Measurements from ENCODE around the gene COA1.

GRCh38 chr7:43647673-43648472, 81.5 kb downstream of the COA1 start:
- no peak for TF ChIP-seq CTCF (IDR thresholded peaks at IDR 0.05)
- no peak for TF ChIP-seq EZH2 (IDR thresholded peaks at IDR 0.05; ENCODE audit: borderline replicate concordance, insufficient read depth, low read depth, low read length, poor library complexity, severe bottlenecking)
